A549 (cell line): ENCODE measurements around the gene ALDH3B2. TPM values are rescaled to one million over a fixed set of nuclear protein-coding genes. Genes with fewer than 3 reads are reported as not detected.

ENCODE experiments used
- ATAC-seq, 2 experiments: fragments of 200-7000 bp in 1 of 2; fragments of >200 bp in 1 of 2; cut with Nextera tagmentation in 1 of 2; cut with Tn5 transposase in 1 of 2; 3 replicates each; pipeline versions ENCODE4 v1.8.0 to v1.9.1; 2018 to 2020; ENCODE audit warnings: mild to moderate bottlenecking in 1 of 2, moderate library complexity in 1 of 2
- CTCF ChIA-PET: fragments of 300-600 bp; sonication (Branson Sonifier 250); formaldehyde crosslinking; extraction: SDS; loops from one replicate; lab custom pipeline; 2021; ENCODE audit warnings: antibody characterized with exemption, inconsistent platforms; lab: Yijun Ruan, JAX
- POLR2A ChIA-PET: fragments of 350-600 bp; formaldehyde crosslinking; extraction: SDS; loops from one replicate; lab custom pipeline; 2021; ENCODE audit warnings: antibody characterized with exemption, inconsistent platforms; lab: Yijun Ruan, JAX
- DNase-seq, 2 experiments: peaks; one replicate each; pipeline versions ENCODE4 v3.0.0 to v3.0.0-alpha.2; 2011 to 2016; ENCODE audit warnings: low read depth in 1 of 2, low spot score in 1 of 2
- FAIRE-seq: peaks from 2 replicates; lab custom pipeline; 2011; peaks lifted over from hg19 to GRCh38; lab: Jason Lieb, UNC
- H3K27ac ChIP-seq, 2 experiments: fragments of >200 bp; sonication (Bioruptor Twin); formaldehyde crosslinking; 3 replicates each; pipeline ENCODE4 v1.5.1; 2016 to 2017
- H3K4me1 ChIP-seq: fragments of >200 bp; sonication (Bioruptor Twin); formaldehyde crosslinking; 3 replicates; pipeline ENCODE4 v1.6.1; 2016
- H3K4me2 ChIP-seq: fragments of >200 bp; sonication (Bioruptor Twin); formaldehyde crosslinking; 3 replicates; pipeline ENCODE4 v1.6.1; 2016
- H3K4me3 ChIP-seq: fragments of >200 bp; sonication (Bioruptor Twin); formaldehyde crosslinking; 3 replicates; pipeline ENCODE4 v1.5.1; 2016
- H3K9me3 ChIP-seq: fragments of >200 bp; sonication (Bioruptor Twin); formaldehyde crosslinking; 3 replicates; pipeline ENCODE4 v1.6.1; 2016
- ATOH8 ChIP-seq: fragments of 250-450 bp; sonication (Bioruptor Pico); IDR thresholded peaks from 2 replicates; pipeline ENCODE4 v1.5.0; 2020; ENCODE audit warnings: low read depth, mild to moderate bottlenecking, moderate library complexity
- BHLHE40 ChIP-seq: IDR thresholded peaks from 2 replicates; pipeline ENCODE4 v1.6.1; 2012; ENCODE audit warnings: low read depth, low read length, inconsistent platforms
- CHD2 ChIP-seq: fragments of 150-350 bp; IDR thresholded peaks from 2 replicates; pipeline ENCODE4 v1.6.1; 2014; ENCODE audit warnings: low read length; ENCODE audit not compliant: partially characterized antibody
- EHMT2 ChIP-seq: fragments of 200-600 bp; sonication (generic); IDR thresholded peaks from 2 replicates; pipeline ENCODE4 v1.6.1; 2016; ENCODE audit warnings: antibody characterized with exemption, low read depth, mild to moderate bottlenecking, moderate library complexity
- EP300 ChIP-seq, 2 experiments: fragments of >200 bp; sonication (Bioruptor Twin); formaldehyde crosslinking; IDR thresholded peaks; 2 replicates in 1 of 2; 3 replicates in 1 of 2; pipeline ENCODE4 v1.6.1; 2016 to 2017
- FOSL2 ChIP-seq, 2 experiments: fragments of 450-650 bp in 1 of 2; fragments of >200 bp in 1 of 2; sonication (Bioruptor Twin) in 1 of 2; formaldehyde crosslinking; IDR thresholded peaks; 2 replicates each; pipeline versions ENCODE4 v1.5.0 to v1.6.1; 2016 to 2020; ENCODE audit warnings: mild to moderate bottlenecking in 1 of 2, moderate library complexity in 1 of 2
- FOXS1 ChIP-seq: fragments of 250-450 bp; sonication (Bioruptor Pico); IDR thresholded peaks from 2 replicates; pipeline ENCODE4 v1.5.0; 2020; ENCODE audit warnings: mild to moderate bottlenecking, moderate library complexity
- GATA3 ChIP-seq: IDR thresholded peaks from 2 replicates; pipeline ENCODE4 v1.6.1; 2012; ENCODE audit warnings: borderline replicate concordance
- HMGXB4 ChIP-seq: fragments of 250-450 bp; sonication (Bioruptor Pico); IDR thresholded peaks from 2 replicates; pipeline ENCODE4 v1.5.0; 2021; ENCODE audit warnings: mild to moderate bottlenecking, moderate library complexity, borderline replicate concordance
- HOXA7 ChIP-seq: fragments of 250-450 bp; sonication (Bioruptor Pico); IDR thresholded peaks from 2 replicates; pipeline ENCODE4 v1.5.0; 2020; ENCODE audit warnings: mild to moderate bottlenecking, moderate library complexity
- HOXB13 ChIP-seq: fragments of 250-450 bp; sonication (Bioruptor Pico); IDR thresholded peaks from 2 replicates; pipeline ENCODE4 v1.5.0; 2020; ENCODE audit warnings: low read depth, mild to moderate bottlenecking, moderate library complexity
- KDM1A ChIP-seq: fragments of 200-600 bp; sonication (generic); IDR thresholded peaks from 2 replicates; pipeline ENCODE4 v1.6.1; 2016; ENCODE audit warnings: low read depth, mild to moderate bottlenecking
- NFE2L2 ChIP-seq: fragments of 150-350 bp; conservative IDR thresholded peaks from 2 replicates; pipeline ENCODE4 v1.6.1; 2014; ENCODE audit warnings: low read length
- NPAS2 ChIP-seq: fragments of 250-450 bp; sonication (Bioruptor Pico); IDR thresholded peaks from 2 replicates; pipeline ENCODE4 v1.8.0; 2022; ENCODE audit warnings: mild to moderate bottlenecking, moderate library complexity, borderline replicate concordance
- NR3C1 ChIP-seq: fragments of >200 bp; sonication (Bioruptor Twin); formaldehyde crosslinking; IDR thresholded peaks from 3 replicates; pipeline ENCODE4 v1.6.1; 2017
- POLR2AphosphoS2 ChIP-seq: conservative IDR thresholded peaks from 2 replicates; pipeline ENCODE4 v1.6.1; 2012; ENCODE audit warnings: low read length, improper control_type of control experiment, inconsistent platforms
- REST ChIP-seq: fragments of 200-600 bp; sonication (generic); IDR thresholded peaks from 2 replicates; pipeline ENCODE4 v1.6.1; 2016; ENCODE audit warnings: antibody characterized with exemption, mild to moderate bottlenecking, moderate library complexity
- RNF2 ChIP-seq: fragments of 200-600 bp; sonication (generic); IDR thresholded peaks from 2 replicates; pipeline ENCODE4 v1.6.1; 2016; ENCODE audit warnings: low read depth, mild to moderate bottlenecking, antibody characterized with exemption, moderate library complexity, borderline replicate concordance
- ZC3H11A ChIP-seq: fragments of 450-650 bp; IDR thresholded peaks from 2 replicates; pipeline ENCODE4 v1.6.1; 2014; ENCODE audit warnings: antibody characterized with exemption, mild to moderate bottlenecking
- ZFP36 ChIP-seq: fragments of 450-650 bp; IDR thresholded peaks from 2 replicates; pipeline ENCODE4 v1.6.1; 2014; ENCODE audit warnings: borderline replicate concordance; ENCODE audit not compliant: partially characterized antibody
- ZNF302 ChIP-seq: fragments of 250-450 bp; sonication (Bioruptor Pico); IDR thresholded peaks from 2 replicates; pipeline ENCODE4 v1.9.0; 2021; ENCODE audit warnings: inconsistent platforms, mild to moderate bottlenecking, moderate library complexity
- ZSCAN20 ChIP-seq: fragments of 250-450 bp; sonication (Bioruptor Pico); IDR thresholded peaks from 2 replicates; pipeline ENCODE4 v1.8.0; 2022; ENCODE audit warnings: mild to moderate bottlenecking, moderate library complexity
- WGBS: methylation state at CpG from one replicate; pipeline ENCODE4 v1.1.6; 2017; ENCODE audit errors: missing lambda C conversion rate; 5-methylcytosine and 5-hydroxymethylcytosine counted together
- polyA plus RNA-seq, 4 experiments: library from polyadenylated mRNA; depleted of rRNA in 3 of 4; stranded (reverse); fragments of >200 nt; fragmentation: RNase III in 1 of 4; extraction: RNeasy Plus Mini Kit Qiagen cat#74134 plus additional on column Dnase treatment in 1 of 4; gene quantifications; 2 replicates in 3 of 4; 3 replicates in 1 of 4; pipeline ENCODE4 v1.2.3, GENCODE V29; 2011 to 2017

Gene ALDH3B2
- polyA plus RNA-seq, 2 of the 4 experiments (the other 2 are of a cell fraction), result not detected

- 52% methylated on average over 12 of the region's 23 CpGs for WGBS
- H3K27ac ChIP-seq, result no peak overlapping the region
- H3K4me1 ChIP-seq, result no peaks in the 10 kb centered on the region
- no peak for FAIRE-seq
- POLR2A ChIA-PET, result no interaction called here
- peak in 1 of 2 experiments; percentile 25 for DNase-seq
- TF ChIP-seq HOXB13 (CRISPR knock-in tag), result no peak
- no peak for TF ChIP-seq GATA3
- peak; percentile 14 for TF ChIP-seq ZFP36
- no peak overlapping the region for H3K4me3 ChIP-seq
- CTCF ChIA-PET, result interaction anchor here (0.6 to 5.9 kb wide), 6 partner anchors 12 to 98 kb away, joined by 3 to 41 read pairs (median 4); partner anchors contain the start of gene TBX10
- ATAC-seq, result peak; percentile 16 to 27; a peak in 4 of 6 replicates
- peaks cover 3% of the 10 kb centered on the region for H3K9me3 ChIP-seq
- no peak overlapping the region for H3K4me2 ChIP-seq
Observed at GRCh38 chr11:67670316-67671210, 3.9 kb downstream of the ALDH3B2 start.

GRCh38 chr11:67668192-67668551, 6.3 kb downstream of the ALDH3B2 start:
- DNase-seq (no peak), FAIRE-seq (no peak), ATAC-seq (no peak)
- H3K9me3 ChIP-seq, result no peaks in the 10 kb centered on the region
- H3K4me1 ChIP-seq, result no peaks in the 10 kb centered on the region
- no peak for TF ChIP-seq EP300 (IDR thresholded peaks at IDR 0.05)
- TF ChIP-seq RNF2, result no peak
- TF ChIP-seq POLR2AphosphoS2, result no peak
- TF ChIP-seq NFE2L2, result no peak
- no peak for TF ChIP-seq BHLHE40
- TF ChIP-seq NR3C1, result no peak
- TF ChIP-seq ZSCAN20 (CRISPR knock-in tag), result no peak
- TF ChIP-seq HMGXB4 (CRISPR knock-in tag), result no peak
- TF ChIP-seq ZC3H11A, result no peak
- no peak for TF ChIP-seq ZNF302 (CRISPR knock-in tag)
- no peak for TF ChIP-seq HOXA7
- TF ChIP-seq EHMT2, result no peak
- no peak for TF ChIP-seq KDM1A
- no peak for TF ChIP-seq FOSL2 (IDR thresholded peaks at IDR 0.05)
- no peak for TF ChIP-seq FOSL2 (CRISPR knock-in tag; IDR thresholded peaks at IDR 0.05)
- no peak for TF ChIP-seq REST
- TF ChIP-seq ATOH8, result no peak
- TF ChIP-seq NPAS2 (CRISPR knock-in tag), result no peak
- TF ChIP-seq FOXS1 (CRISPR knock-in tag), result no peak
- no peak for TF ChIP-seq CHD2
- H3K4me2 ChIP-seq, result no peak overlapping the region
- ChIA-PET POLR2A (no interaction called here), CTCF (interaction anchor here (1.0 to 13.0 kb wide), 6 partner anchors 8 to 37 kb away, joined by 3 to 150 read pairs (median 4); partner anchors contain the start of genes ACY3 and NUDT8)
- WGBS, result 38% methylated on average over 5 of the region's 5 CpGs
- H3K4me3 ChIP-seq, result no peak overlapping the region
- H3K27ac ChIP-seq, result no peak overlapping the region
